Adrenal gland (tissue), 12 donors: ENCODE results near the gene SRGAP3. TPM values are rescaled to one million over a fixed set of nuclear protein-coding genes. Genes with fewer than 3 reads are reported as not detected.

Experiments used
- DNase-seq, 7 donors: peaks; one replicate each; pipeline ENCODE4 v3.0.0-alpha.2; 2019 to 2020
- H3K27ac ChIP-seq, 5 donors: fragments of 200-600 bp; sonication (generic) in 4 of 5; 1 replicate in 3 of 5; 2 replicates in 2 of 5; pipeline versions ENCODE4 v1.5.1 to v1.8.0; 2016 to 2020; ENCODE audit warnings: mild to moderate bottlenecking in 1 of 5
- H3K27me3 ChIP-seq: fragments of 200-600 bp; 2 replicates; pipeline ENCODE4 v1.8.0; 2021
- H3K36me3 ChIP-seq, 2 donors: fragments of 200-600 bp; replicated peaks in 1 of 2; 1 replicate in 1 of 2; 2 replicates in 1 of 2; pipeline versions ENCODE4 v1.5.1 to v1.8.0; 2018 to 2022
- H3K4me1 ChIP-seq, 2 donors: fragments of 200-600 bp; replicated peaks in 1 of 2; 1 replicate in 1 of 2; 2 replicates in 1 of 2; pipeline versions ENCODE4 v1.5.1 to v1.8.0; 2018 to 2021
- H3K4me3 ChIP-seq, 4 donors: fragments of 200-600 bp; sonication (generic) in 3 of 4; one replicate each; pipeline ENCODE4 v1.5.1; 2016 to 2018
- H3K9me3 ChIP-seq, 3 donors: fragments of 200-600 bp; sonication (generic) in 1 of 3; replicated peaks in 1 of 3; 1 replicate in 2 of 3; 2 replicates in 1 of 3; pipeline versions ENCODE4 v1.5.1 to v1.8.0; 2016 to 2021
- POLR2A ChIP-seq, 2 donors: fragments of 450-650 bp; IDR thresholded peaks; one replicate each; pipeline ENCODE4 v1.6.1; 2017; ENCODE audit warnings: antibody characterized with exemption in 2 of 2, mild to moderate bottlenecking in 2 of 2, moderate library complexity in 1 of 2
- WGBS, 4 donors: extraction: QIAGEN DNeasy Blood & Tissue Kit in 2 of 4; methylation state at CpG; one replicate each; pipeline versions ENCODE4 v1.1.5 to v1.1.7; 2013 to 2017; 5-methylcytosine and 5-hydroxymethylcytosine counted together
- intact Hi-C, 2 donors: fragments of 100-400 bp; cut with DNase I; formaldehyde crosslinking; loops; one replicate each; pipeline versions ENCODE4 v1.14.1 to v1.15.0; 2022 to 2023
- polyA plus RNA-seq, 3 donors: library from polyadenylated mRNA; stranded (reverse); fragments of 200-250 nt in 2 of 3; fragments of 350-450 nt in 1 of 3; fragmentation: Illumina TruSeq in 1 of 3; extraction: RNeasy Lipid Tissue Mini Kit (QIAGEN cat#74804) in 1 of 3; gene quantifications; one replicate each; pipeline ENCODE4 v1.2.3, GENCODE V29; 2013 to 2014
- total RNA-seq, 9 donors: library from RNA; depleted of rRNA in 4 of 9; stranded (reverse); fragments of >200 nt in 4 of 9; fragments of 120-200 nt in 1 of 9; fragmentation: NEBNext Ultra II Directional in 1 of 9; extraction: Animal tissue kit (Norgen Biotek cat#: 25700) in 1 of 9; gene quantifications; one replicate each; pipeline versions ENCODE4 v1.1.0 to v1.2.4, GENCODE V29; 2013 to 2023
- TF ChIP-seq, protein P1 (sequence below), 6 experiments: fragments of 450-650 bp in 4 of 6; fragments of 200-600 bp in 2 of 6; sonication (generic) in 1 of 6; IDR thresholded peaks; 1 replicate in 5 of 6; 2 replicates in 1 of 6; pipeline versions ENCODE4 v1.5.1 to v1.8.0; 2016 to 2021; ENCODE audit warnings: antibody characterized with exemption in 6 of 6, mild to moderate bottlenecking in 2 of 6, moderate library complexity in 1 of 6
- donor health status: healthy with polysubstance abuse.
- donor health status: Bipolar disorder and iron deficiency.
- donor health status: DM: yes; HTN: yes; CAD: no.
- donor health status: DM: no; HTN: no; CAD: no.
- donor health status: DM: no; HTN: no; CAD: no.
- donor health status: DM: yes; HTN: yes; CAD: no.

SRGAP3 gene
- total and polyA plus RNA-seq, 12 donors: 3.3 to 35.0 (median 17.8) TPM

DNA sequence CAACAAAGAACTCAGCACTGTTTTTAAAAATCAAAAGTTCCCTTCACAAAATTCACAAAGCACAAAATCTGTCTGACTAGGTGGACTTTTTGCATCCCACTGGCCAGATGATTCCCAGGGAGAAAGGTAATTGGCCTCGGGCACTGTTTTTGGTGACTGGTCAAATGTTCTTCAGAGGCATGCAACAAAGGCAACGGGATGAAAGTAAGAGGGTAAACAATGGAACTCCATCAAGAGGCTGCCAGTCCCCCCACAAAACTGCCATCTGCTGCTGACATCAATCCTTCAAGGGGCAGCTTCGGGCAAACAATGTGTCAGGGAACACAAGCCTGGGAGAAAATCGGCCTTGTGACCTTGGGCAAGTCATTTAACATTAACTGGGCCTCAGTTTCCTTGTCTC lies 3.3 kb downstream of the SRGAP3 start:
- Histone ChIP-seq H3K36me3 (no peaks in the 10 kb centered on the region), H3K4me3 (no peak overlapping the region), H3K27ac (no peak overlapping the region)

DNA sequence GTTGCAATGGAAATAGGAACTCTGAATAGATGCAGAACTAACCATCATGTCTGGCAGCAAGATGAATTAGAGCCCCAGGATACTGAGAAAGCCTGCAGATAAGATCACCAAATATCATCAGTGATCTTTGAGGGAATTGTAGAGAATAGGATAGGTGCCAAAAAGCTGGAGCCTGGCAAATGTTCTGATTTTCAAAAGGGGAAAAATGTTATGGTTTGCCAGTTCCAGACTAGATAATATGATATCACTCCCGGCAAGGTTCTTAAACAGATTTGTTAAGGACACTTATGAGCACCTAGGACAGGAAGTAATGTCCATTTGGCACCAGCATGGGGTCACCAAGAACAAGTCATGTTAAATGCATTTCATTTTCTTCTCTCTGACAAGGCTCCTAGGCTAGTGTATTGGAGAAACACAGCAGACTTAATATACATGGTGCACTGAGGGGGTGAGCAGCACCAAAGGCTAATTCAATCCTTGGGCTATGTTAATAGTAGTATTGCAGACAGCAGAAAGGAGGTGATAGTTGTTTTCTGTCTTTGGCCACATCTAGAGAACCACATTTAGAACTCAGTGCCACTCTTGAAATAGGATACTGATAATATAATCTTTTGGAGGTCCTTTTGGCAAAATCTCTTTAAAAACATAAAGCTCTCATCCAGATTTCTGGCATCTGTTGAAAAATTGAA lies 4.8 kb downstream of the SRGAP3 start:
- Histone ChIP-seq H3K9me3 (no peaks in the 10 kb centered on the region), H3K4me1 (peaks cover 16 to 30% of the 10 kb centered on the region in 2 donors), H3K27me3 (no peaks in the 10 kb centered on the region), H3K36me3 (no peaks in the 10 kb centered on the region), H3K4me3 (no peak overlapping the region), H3K27ac (no peak overlapping the region)
- intact Hi-C loops: no loop called here
- peak in 1 of 7 donors; percentile 37 for DNase-seq
- WGBS, 4 donors: 18 to 53% (median 34%) methylated on average over 1 of the region's 1 CpG
- no peak for TF ChIP-seq POLR2A (IDR thresholded peaks at IDR 0.05)
- TF ChIP-seq, protein P1, sequence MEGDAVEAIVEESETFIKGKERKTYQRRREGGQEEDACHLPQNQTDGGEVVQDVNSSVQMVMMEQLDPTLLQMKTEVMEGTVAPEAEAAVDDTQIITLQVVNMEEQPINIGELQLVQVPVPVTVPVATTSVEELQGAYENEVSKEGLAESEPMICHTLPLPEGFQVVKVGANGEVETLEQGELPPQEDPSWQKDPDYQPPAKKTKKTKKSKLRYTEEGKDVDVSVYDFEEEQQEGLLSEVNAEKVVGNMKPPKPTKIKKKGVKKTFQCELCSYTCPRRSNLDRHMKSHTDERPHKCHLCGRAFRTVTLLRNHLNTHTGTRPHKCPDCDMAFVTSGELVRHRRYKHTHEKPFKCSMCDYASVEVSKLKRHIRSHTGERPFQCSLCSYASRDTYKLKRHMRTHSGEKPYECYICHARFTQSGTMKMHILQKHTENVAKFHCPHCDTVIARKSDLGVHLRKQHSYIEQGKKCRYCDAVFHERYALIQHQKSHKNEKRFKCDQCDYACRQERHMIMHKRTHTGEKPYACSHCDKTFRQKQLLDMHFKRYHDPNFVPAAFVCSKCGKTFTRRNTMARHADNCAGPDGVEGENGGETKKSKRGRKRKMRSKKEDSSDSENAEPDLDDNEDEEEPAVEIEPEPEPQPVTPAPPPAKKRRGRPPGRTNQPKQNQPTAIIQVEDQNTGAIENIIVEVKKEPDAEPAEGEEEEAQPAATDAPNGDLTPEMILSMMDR (IDR thresholded peaks at IDR 0.05): no peak

More for the DNA sequence above, 3.3 kb downstream of the SRGAP3 start:
- H3K4me1 ChIP-seq: peaks cover 16 to 46% of the 10 kb centered on the region in 2 donors
- DNase-seq: no peak
- intact Hi-C loops: no loop called here
- H3K27me3 ChIP-seq: no peaks in the 10 kb centered on the region
- no peaks in the 10 kb centered on the region for H3K9me3 ChIP-seq
- WGBS, 4 donors: 70 to 81% (median 75%) methylated on average over 4 of the region's 4 CpGs
- TF ChIP-seq, protein P1 (IDR thresholded peaks at IDR 0.05): no peak
- no peak for TF ChIP-seq POLR2A (IDR thresholded peaks at IDR 0.05)

DNA sequence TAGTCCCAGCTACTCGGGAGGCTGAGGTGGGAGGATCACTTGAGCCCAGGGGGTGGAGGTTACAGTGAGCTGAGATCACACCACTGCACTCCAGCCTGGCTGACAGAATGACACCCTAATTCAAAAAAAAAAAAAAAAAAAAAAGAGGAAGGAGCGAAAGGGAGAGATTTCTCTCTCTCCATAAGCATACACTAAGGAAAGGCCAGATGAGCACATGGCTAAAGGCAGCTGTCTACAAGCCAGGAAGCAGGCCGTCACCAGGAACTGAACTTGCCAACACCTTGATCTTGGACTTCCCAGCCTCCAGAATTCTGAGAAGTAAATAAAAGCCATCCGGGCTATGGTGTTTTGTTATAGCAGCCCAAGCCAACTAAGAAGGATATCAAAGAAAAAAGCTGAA lies 7.5 kb downstream of the SRGAP3 start:
- Histone ChIP-seq H3K36me3 (no peaks in the 10 kb centered on the region), H3K27me3 (no peaks in the 10 kb centered on the region), H3K27ac (no peak overlapping the region), H3K4me3 (no peak overlapping the region), H3K4me1 (peaks cover 0 to 21% of the 10 kb centered on the region in 2 donors), H3K9me3 (no peaks in the 10 kb centered on the region)
- no peak for TF ChIP-seq POLR2A (IDR thresholded peaks at IDR 0.05)
- TF ChIP-seq, protein P1 (IDR thresholded peaks at IDR 0.05): no peak
- intact Hi-C loops: no loop called here
- DNase-seq: peak in 1 of 7 donors; percentile 23
- WGBS, 4 donors: 90 to 93% (median 91%) methylated on average over 4 of the region's 4 CpGs

DNA sequence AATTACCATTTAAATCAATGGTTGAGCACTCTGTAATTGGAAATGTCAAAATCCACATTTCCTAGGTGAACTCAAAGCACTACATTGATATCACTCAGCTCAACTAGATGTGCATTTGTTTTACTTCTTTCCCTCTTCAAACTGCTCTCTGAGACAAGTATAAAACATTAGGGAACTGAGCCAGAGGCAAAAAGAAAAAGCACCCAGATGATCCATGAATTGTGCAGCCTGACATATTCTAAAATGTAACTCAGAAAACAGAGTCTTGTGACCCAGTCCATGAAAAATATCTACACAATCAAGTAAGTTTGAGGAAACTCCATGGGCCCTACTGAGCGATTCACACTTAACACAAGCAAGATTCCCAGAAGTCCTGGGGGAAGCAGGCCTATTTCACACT lies 9.8 kb downstream of the SRGAP3 start:
- Histone ChIP-seq H3K27me3 (no peaks in the 10 kb centered on the region), H3K27ac (no peak overlapping the region), H3K9me3 (no peaks in the 10 kb centered on the region), H3K36me3 (no peaks in the 10 kb centered on the region), H3K4me3 (no peak overlapping the region), H3K4me1 (peaks cover 0 to 5% of the 10 kb centered on the region in 2 donors)
- 89 to 96% (median 91%) methylated on average over 1 of the region's 1 CpG for WGBS, 4 donors
- TF ChIP-seq, protein P1 (IDR thresholded peaks at IDR 0.05): no peak
- TF ChIP-seq POLR2A (IDR thresholded peaks at IDR 0.05): no peak
- no peak for DNase-seq
- intact Hi-C loops: no loop called here
